DMS79 treated with DMSO at 0.1 percent for 48 hours (cell line): ENCODE results near the gene ASCC1.
"Not testable (repeated sequence)": the region's sequence is repeated elsewhere in the genome, so short reads cannot be mapped to it uniquely, and the experiment has no call there.

ENCODE experiments used
- DNase-seq: peaks from one replicate; lab custom pipeline; 2025; lab: John Stamatoyannopoulos, UW

Gene ASCC1

DNA sequence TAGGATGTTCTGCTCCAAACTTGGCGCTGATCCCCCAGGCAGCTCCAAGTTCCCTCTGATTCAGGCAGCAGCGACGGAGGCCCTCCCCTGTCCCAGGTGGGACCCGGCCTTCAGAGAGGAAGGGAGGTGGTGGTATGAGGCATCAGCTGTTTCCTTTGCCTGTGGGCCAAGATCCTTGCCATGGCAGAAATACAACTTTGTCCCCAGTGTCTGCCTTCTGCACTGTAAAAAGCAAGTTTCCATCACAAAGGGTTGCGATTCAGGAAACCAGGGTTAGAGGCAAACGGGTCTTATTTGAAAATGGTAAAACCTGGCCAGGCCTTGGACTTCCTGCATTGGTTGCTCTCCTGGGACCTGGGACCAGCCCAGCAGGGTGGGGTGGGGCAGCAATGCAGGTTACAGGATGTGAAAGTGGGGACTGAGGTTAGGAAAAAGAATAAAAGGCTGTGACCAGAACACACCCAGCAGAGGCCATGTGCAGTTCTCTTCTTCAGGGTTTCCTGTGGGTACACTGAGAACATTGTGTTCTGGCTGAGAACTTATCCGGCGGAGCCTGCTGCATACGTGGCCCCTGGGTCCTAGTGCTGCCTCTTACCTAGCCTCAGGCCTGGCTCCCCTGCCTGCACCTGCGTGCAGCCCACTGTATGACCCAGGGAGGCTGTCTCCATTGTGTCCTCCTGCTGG lies 32.5 kb upstream of the ASCC1 start:
- DNase-seq = no peak

DNA sequence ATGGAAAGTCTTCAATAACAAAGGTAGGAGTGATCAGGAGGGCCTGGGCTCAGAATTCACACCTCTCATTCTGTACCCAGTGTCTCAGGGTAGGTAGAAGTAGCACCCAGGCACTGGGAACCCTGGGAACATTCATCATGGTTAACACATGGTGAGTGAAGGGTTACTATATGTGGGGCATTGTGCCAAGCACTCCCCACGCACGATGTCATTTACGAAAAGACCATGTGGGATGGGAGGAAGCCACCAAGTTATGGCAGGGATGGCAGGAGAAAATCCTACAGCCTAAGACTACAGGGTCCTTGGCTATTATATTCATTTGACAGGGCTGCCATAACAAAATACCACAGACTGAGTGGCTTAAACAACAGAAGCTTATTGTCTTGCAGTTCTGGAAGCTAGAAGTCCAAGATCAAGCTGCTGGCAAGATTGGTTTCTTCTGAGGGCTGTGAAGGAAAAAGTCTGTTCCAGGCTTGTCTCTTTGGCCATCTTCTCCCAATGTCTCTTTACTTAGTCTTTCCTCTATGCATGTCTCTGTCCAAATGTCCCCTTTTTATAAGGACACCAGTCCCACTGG lies 30.0 kb upstream of the ASCC1 start:
- DNase-seq = no peak

DNA sequence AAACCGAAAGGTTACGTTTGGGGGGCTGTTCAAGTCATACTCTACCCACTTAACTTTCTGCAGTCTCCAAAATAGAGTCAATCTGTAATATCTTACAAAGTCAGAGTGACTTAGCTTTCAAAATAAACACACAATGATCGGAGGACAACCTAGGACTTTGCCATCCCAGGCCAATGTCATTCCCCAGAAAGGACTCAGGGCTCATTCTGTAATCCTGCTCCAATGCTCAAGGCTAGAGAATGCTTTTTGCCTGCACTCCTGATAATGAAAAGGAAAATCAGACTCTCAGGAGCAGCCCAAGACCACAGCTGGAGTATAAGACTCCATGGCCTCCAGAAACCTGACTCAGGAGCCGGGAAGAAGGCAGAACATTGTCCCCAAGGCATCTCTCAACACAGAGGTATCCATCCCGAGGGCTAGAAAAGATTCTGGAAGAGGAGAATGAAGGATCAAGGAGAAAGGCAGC lies 28.5 kb upstream of the ASCC1 start:
- no peak for DNase-seq

DNA sequence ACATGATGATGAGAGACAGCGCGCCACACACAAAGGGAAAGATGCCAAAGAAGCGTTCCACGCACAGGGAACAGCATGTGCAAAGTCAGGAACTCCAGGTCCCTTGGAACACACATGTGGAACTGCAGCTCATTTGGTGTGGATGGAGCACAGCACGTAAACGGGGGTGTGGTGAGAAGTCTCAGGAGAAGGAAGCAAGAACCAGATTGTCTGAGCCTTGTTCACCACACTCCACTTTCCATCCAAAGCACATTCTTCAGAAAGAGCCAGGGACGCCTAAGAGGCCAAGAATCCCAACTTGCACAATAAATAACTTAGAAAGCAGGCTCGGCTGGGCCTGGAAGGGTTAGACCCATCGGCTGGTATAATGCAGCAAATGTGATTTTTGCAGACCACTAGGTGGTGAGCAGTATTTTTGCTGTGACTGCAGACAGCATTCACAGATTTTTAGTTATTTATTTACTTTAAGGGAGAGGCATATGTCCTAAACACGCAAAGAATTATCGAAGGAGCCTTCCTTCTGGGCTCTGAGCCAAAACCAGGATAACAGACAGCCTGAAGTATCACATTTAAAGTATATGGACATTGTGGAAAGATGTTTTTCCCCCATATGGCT lies 27.9 kb upstream of the ASCC1 start:
- DNase-seq = no peak

DNA sequence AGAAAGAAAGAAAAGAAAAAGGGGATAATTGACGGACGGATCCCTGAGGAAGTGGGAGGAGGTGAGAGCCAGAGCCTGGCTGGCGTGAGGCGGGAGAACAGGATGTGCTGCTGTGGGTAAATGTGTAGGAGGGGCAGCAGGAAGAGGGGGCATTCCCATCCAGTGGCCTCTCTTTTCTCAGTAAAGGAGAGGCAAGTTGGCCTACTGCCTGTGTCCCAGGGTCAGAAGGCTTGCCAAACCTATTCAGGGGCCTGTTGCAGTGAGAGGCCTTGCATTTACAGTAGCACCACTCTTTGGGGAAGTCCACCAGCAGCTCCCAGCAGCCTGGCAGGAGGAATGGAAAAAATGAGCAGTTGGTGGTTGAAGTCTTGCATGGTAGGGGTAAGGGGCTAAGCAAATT lies 26.6 kb upstream of the ASCC1 start:
- no peak for DNase-seq

DNA sequence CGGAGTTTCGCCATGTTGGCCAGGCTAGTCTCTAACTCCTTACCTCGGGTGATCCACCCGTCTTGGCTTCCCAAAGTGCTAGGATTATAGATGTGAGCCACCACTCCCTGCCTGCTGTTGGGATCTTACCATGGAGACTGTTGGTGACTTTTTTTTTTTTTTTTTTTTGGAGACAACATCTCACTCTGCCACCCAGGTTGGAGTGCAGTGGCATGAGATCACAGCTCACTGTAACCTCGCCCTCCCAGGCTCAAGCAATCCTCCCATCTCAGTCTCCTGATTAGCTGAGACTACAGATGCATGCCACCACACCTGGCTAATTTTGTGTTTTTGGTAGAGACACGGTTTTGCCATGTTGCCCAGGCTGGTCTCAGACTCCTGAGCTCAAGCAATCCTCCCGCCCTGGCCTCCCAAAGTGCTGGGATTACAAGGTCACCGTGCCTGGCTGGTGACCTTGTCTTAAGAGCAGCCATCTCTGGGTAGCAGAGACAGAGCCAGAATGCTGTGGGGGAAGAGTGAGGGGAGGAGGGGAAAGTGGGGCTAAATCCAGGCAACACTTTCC lies 25.7 kb upstream of the ASCC1 start:
- DNase-seq = no peak

DNA sequence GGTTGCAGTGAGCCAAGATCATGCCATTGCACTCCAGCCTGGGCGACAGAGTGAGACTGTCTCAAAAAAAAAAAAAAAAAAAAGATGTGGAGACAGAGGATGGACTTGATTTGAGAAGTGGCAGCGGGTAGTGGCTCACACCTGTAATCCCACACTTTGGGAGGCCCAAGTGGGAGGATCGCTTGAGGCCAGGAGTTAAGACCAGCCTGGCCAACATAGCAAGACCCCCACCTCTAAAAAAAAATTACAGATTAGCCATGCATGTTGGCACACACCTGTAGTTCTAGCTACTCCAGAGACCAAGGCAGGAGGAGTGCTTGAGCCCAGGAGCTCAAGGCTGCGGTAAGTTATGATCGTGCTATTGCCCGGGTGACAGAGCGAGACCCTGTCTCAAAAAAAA lies 24.3 kb upstream of the ASCC1 start:
- DNase-seq = no peak

DNA sequence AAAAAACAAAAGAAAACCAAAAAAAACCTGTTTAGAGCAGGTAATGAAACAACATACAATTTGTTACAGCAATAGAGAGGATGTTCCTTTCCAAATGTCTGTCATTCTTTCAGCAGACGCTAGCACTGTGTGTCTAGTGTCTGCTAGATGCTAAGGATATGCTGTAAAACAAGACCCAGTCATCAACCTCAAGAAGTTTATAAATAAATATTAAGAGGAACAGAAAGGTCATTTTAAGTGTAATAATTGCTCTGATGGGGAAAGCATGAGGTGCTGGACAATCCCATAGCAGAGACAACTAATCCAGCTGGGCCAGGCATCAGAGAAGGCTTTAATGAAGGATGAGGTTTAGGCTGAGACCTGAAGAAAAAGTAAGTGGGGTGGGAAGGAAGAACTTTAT lies 23.3 kb upstream of the ASCC1 start:
- DNase-seq = no peak

DNA sequence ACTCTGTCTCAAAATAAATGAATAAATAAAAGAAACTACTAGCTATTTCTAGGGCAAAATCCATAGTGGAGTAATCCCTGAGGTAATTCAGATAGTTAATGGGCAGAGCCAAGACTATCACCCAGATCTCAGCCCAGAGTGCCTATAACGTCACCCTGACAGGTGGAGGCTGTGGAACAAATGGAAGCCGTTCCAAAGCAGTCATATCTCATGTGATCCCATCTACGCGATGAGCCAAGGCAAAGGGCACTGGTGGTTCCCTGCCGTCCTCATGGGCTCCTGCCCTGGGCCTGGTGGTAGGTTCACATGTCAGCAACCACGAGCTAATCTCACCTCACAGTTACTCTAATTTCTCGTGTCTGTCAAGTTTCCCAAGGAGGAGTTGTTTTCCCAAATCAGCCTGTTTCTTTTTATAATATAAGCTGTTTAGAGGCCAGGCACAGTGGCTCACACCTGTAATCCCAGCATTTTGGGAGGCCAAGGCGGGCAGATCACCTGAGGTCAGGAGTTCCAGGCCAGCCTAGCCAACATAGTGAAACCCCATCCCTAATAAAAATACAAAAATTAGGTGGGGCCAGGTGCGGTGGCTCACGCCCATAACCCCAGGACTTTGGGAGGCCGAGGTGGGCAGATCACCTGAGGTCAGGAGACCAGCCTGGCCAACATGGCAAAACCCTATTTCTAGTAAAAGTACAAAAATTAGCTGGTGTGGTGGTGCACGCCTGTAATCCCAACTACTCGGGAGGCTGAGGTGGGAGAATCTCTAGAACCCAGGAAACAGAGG lies 22.5 kb upstream of the ASCC1 start:
- no peak for DNase-seq

DNA sequence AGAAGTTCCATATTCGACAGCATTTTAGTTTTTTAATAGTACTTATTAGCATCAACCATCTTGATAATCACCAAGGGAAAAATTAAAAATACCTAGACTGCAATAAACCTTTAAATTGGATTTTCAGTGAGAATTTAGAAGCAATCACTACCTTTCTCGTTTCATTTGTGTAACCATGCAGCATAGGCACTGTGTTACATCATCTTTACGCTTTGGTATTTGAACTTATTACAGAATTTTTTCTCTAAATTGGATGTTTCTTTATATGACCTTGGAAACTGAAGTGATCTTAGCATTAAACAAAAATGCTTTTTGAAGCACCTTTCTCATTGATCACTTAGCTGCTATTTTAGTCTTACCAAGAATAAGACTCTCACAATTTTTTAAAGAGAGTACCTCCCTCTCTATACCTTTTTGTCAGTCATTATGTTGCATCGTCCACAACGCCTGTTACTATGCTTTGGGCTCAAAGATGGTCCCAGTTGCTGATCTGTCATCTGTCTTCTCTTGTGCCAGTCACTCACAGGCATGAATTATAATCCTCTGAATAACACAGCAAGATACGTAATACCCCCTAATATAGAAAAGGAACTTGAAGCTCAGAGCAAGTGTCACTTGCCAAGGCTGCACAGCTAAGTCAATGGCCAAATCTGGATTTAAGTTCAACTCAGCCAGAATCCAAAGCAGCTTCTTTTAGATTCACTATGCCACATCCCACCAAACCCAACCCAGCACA lies 19.6 kb upstream of the ASCC1 start:
- no peak for DNase-seq

DNA sequence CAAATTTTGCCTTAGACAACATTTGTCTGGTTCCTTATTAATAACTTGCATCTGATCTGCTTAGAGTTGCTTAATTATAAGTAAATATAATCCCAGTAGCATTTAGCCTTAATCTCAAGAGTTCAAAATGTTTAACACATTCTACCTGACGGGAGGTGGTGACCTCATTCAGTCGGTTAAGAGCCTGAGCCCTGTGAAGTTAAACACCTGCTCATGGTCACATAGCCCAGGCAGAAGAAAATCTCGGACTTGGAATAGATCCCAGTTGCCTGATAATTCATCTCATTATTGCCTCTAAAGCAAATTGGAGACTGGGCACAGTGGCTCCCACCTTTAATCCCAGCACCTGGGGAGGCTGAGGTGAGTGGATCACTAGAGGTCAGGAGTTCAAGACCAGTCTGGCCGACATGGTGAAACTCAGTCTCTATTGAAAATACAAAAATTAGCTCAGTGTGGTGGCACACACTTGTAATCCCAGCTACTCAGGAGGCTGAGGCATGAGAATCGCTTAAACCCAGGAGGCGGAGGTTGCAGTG lies 18.6 kb upstream of the ASCC1 start:
- DNase-seq = no peak

DNA sequence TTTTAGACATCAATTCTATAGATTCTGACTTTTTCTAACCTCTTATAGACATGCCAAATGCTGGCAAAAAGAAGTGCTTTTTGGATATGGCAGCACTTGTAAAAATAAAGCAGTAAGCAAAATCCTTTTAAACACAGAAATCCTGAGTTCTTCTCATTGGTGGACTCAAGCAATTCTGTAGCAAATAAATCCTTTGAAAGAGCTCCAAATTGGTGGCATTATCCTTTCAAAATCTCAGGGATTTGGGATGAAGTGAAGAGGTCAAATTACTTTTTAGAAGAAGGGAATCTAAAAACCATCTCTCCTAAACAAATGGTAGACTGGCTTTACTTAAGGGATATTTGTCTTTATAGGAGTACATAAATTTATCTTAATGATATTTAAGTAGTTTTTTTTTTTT lies 17.5 kb upstream of the ASCC1 start:
- DNase-seq = no peak

DNA sequence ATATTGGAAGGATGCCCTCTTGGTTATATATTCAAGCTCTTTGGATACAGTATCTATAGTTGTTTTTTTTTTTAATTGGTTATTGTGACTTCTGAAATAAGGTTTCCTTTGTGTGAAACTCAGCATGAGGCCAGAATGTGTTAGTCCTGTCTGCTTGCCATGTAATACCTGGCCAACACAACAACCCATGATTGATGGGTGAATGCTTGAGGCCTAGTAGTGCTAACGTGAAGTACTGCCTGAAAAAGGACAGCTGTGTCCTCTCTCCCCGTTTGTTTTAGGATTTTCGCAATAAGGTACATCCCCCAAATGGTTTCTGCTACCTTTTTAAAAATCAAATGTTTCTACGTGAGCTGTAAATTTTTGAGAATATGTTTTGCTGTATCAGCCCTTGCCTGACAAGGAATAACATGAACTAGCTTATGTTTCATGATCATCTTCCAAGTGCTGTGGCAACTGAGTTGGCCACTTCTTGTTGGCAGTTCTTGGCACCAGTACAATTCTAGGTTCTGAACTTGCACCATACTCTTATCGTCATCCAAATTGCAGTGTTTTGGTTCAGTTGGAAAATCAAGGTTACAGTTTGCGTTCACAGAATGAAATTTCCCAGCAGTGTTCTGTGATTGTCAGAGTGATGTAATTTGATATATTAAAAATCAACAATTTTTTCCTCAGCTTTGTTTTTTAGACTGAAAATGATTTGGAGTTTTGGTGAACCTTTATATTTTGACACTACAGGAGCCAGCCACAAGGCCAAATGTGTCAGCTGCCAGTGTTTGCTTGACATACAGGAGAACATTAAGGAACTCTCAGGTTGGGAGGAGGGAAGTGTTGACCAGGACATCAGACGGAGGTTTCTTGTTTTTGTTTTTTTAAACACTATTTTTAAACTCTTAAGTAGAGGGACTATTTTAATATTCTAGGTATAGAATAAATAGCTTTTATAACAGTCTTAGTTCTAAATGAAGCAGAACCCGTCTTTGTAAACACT lies 13.5 kb upstream of the ASCC1 start:
- peak; percentile 40 for DNase-seq

DNA sequence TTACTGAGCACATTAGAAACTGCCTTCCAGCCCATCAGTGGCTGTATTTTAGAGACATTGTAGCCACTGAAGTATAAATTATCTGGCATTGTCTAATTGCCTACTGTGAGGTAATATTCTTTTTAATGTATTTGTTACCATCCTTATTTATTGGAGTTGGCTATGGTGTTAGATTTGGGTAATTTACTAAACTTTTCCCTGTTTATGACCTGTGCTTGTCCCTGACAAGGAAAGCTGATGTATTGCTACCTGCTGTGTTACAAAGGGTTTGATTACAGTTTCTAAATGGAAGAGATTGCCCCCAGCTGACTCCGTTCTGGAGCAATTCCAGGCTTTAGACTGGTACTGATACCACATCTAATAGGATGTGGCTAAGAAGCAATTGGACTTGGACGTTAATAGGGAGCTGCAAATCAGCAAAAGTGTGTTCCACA lies 12.3 kb upstream of the ASCC1 start:
- DNase-seq = no peak

DNA sequence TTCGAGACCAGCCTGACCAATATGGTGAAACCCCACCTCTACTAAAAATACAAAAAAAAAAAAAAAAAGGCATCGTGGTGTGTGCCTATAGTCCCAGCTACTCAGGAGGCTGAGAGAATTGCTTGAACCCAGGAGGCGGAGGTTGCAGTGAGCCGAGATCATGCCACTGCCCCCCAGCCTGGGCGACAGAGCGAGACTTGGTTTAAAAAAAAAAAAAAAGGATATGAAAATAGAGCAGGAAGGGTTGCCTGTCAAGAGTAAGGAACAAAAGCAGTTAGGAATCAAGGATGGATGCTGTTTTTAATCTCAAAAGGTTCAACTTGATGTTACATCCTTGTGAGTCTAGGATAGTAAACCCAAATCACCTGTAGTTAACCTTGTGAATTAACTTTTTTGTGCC lies 11.8 kb upstream of the ASCC1 start:
- DNase-seq = no peak

DNA sequence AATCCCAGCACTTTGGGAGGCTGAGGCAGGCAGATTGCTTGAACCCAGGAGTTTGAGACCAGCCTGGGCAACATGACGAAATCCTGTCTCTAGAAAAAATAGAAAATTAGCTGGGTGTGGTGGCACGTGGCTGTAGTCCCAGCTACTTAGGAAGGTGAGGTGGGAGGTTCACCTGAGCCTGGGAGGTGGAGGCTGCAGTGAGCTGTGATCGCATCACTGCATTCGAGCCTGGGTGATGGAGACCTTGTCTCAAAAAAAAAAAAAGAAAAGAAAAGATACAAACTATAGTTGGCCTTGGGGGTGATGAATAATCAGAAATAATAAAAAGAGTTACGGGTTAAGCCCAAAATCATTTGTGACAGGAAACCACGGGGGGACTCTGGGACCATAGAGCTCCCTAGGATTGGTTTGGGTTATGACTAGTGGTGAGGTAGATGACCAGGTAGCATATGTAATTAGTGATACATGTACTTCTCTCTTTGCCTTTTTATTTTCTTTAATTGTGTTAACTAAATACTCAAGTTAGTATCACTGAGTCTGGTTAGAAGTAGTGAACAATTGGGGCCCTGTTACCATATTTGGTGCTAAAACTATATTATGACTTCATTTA lies 10.4 kb upstream of the ASCC1 start:
- DNase-seq = no peak

DNA sequence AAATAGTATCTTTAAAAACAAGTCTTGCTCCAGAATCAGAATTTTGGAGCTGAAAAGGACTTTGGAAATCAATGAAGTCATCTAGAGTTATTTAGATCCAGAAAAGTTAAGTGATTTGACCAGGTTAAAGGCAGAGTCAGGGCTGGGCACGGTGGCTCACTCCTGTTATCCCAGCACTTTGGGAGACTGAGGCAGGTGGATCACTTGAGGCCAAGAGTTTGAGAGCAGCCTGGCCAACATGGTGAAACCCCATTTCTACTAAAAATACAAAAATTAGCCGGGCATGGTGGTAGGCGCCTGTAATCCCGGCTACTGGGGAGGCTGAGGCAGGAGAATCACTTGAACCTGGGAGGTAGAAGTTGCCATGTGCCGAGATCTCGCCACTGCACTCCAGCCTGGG lies 8.1 kb upstream of the ASCC1 start:
- not testable (repeated sequence) for DNase-seq

DNA sequence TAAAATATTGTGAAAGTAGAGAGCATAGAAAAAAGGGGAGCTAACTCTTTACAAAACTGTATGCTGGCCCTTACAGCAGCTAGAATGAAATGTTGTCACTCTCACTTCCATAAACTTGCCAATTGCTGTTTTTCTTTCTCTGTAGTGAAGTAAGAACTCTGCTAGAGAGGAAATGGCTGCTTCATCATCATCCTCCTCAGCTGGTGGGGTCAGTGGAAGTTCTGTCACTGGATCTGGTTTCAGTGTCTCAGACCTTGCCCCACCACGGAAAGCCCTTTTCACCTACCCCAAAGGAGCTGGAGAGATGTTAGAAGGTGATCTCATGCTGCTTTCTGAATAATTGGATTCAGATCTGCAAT lies 7.6 kb upstream of the ASCC1 start:
- no peak for DNase-seq

DNA sequence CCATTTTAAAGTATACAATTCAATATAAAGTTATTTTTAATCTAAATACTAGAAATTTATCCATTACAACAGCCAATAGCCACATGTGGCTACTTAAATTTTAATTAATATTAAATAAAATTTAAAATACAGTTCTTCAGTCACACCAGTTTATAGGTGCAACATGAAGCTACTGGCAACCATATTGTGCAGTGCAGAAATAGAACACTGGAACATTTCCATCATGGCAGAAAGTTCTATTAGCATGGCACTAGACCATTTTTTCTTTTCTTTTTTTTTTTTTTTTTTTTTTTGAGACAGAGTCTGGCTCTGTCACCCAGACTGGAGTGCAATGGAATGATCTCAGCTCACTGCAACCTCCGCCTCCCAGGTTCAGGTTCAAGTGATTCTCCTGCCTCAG lies 5.2 kb upstream of the ASCC1 start:
- no peak for DNase-seq

DNA sequence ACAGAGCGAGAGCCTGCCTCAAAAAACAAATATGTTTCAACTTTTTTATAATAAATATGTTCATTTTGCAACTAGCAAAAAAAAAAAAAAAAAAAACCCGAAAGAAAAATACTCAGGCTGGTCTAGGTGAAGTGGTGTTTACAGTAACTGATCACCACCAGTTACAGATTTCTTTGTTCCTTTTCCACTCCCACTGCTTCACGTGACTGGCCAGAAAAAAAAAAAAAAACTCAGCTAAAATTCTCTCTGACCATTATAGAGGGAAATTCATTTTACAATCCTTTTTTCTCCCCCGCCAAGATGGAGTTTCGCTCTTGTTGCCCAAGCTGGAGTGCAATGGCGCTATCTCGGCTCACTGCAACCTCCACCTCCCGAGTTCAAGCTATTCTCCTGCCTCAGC lies 4.6 kb upstream of the ASCC1 start:
- DNase-seq = no peak
